Measurements from ENCODE around the gene MORC3.
"Not testable (repeated sequence)": the region's sequence is repeated elsewhere in the genome, so short reads cannot be mapped to it uniquely, and the experiment has no call there.

MORC3 gene

GRCh38 chr21:36319767-36320420 is at the start of gene MORC3:
Gene MORC3 (plus strand): TSS chr21:36320197. CDS start chr21:36320265, 68 bp downstream.
- DNase-seq (ENCODE audit: low spot score): peak; percentile 99

GRCh38 chr21:36270786-36271695 is 49.0 kb upstream of the MORC3 start:
- not testable (repeated sequence) for DNase-seq (ENCODE audit: low spot score)

- DNase-seq (ENCODE audit: low spot score): no peak
These were observed 45.9 kb upstream of the MORC3 start for GRCh38 chr21:36274128-36274527.

- DNase-seq (ENCODE audit: low spot score): no peak
These were observed 37.3 kb upstream of the MORC3 start for GRCh38 chr21:36282568-36283230.

- not testable (repeated sequence) for DNase-seq (ENCODE audit: low spot score)
These were observed 36.8 kb upstream of the MORC3 start for GRCh38 chr21:36283231-36283622.

- DNase-seq (ENCODE audit: low spot score): no peak
These were observed 31.2 kb upstream of the MORC3 start for GRCh38 chr21:36288651-36289243.

- DNase-seq (ENCODE audit: low spot score): no peak
These were observed 28.5 kb upstream of the MORC3 start for GRCh38 chr21:36291509-36291908.

- DNase-seq (ENCODE audit: low spot score): no peak
These were observed 22.5 kb upstream of the MORC3 start for GRCh38 chr21:36297406-36297937.

- DNase-seq (ENCODE audit: low spot score): peak; percentile 74
These were observed 21.9 kb upstream of the MORC3 start for GRCh38 chr21:36297938-36298572.

GRCh38 chr21:36306872-36307534 is 13.0 kb upstream of the MORC3 start:
- DNase-seq (ENCODE audit: low spot score): no peak

GRCh38 chr21:36310016-36310415 is 10.0 kb upstream of the MORC3 start:
- DNase-seq (ENCODE audit: low spot score): no peak

- not testable (repeated sequence) for DNase-seq (ENCODE audit: low spot score)
These were observed 6.6 kb upstream of the MORC3 start for GRCh38 chr21:36313446-36313845.

GRCh38 chr21:36316045-36316444 is 4.0 kb upstream of the MORC3 start:
- not testable (repeated sequence) for DNase-seq (ENCODE audit: low spot score)

- DNase-seq (ENCODE audit: low spot score): no peak
These were observed 3.0 kb upstream of the MORC3 start for GRCh38 chr21:36316872-36317484.

- not testable (repeated sequence) for DNase-seq (ENCODE audit: low spot score)
These were observed 611 bp upstream of the MORC3 start for GRCh38 chr21:36319406-36319766.

- DNase-seq (ENCODE audit: low spot score): peak; percentile 50
These were observed 676 bp downstream of the MORC3 start for GRCh38 chr21:36320421-36321324.

- no peak for DNase-seq (ENCODE audit: low spot score)
These were observed 1.5 kb downstream of the MORC3 start for GRCh38 chr21:36321325-36322082.

GRCh38 chr21:36322083-36322424 is 2.1 kb downstream of the MORC3 start:
- DNase-seq (ENCODE audit: low spot score): no peak

- DNase-seq (ENCODE audit: low spot score): no peak
These were observed 3.0 kb downstream of the MORC3 start for GRCh38 chr21:36323032-36323431.

Data from LoVo (cell line).